IMR-90 (cell line): ENCODE data around the gene MGME1. TPM values are rescaled to one million over a fixed set of nuclear protein-coding genes. Genes with fewer than 3 reads are reported as not detected.

Source experiments
- ATAC-seq: fragments of 200-7000 bp; cut with Tn5 transposase; 2 replicates; pipeline ENCODE4 v1.9.1; 2020; ENCODE audit warnings: low read depth, mild to moderate bottlenecking, moderate library complexity
- BruUV-seq: library from RNA; stranded (reverse); fragments of 400-500 nt; replicated peaks from 2 replicates; lab custom pipeline; 2021; lab: Mats Ljungman, UMichigan
- CTCF ChIA-PET: fragments of 300-600 bp; formaldehyde crosslinking; extraction: SDS; loops from one replicate; lab custom pipeline; 2021; ENCODE audit warnings: antibody characterized with exemption; lab: Yijun Ruan, JAX
- POLR2A ChIA-PET: fragments of 300-600 bp; sonication (Branson Sonifier 250); formaldehyde crosslinking; loops from one replicate; lab custom pipeline; 2022; ENCODE audit warnings: antibody characterized with exemption; ENCODE audit not compliant: unreplicated experiment; lab: Charles Lee
- DNase-seq: peaks from one replicate; pipeline ENCODE4 v3.0.0; 2013
- H2AFZ ChIP-seq: replicated peaks from 2 replicates; pipeline ENCODE3; 2013; ENCODE audit warnings: low read length, mild to moderate bottlenecking; ENCODE audit not compliant: poor library complexity
- H2AK5ac ChIP-seq: 2 replicates; pipeline ENCODE4 v1.6.1; 2013; ENCODE audit warnings: low read depth, low read length, inconsistent platforms
- H2AK9ac ChIP-seq: replicated peaks from 2 replicates; pipeline ENCODE3; 2013; ENCODE audit warnings: mild to moderate bottlenecking, low read depth, low read length, moderate library complexity; ENCODE audit not compliant: poor library complexity
- H2BK120ac ChIP-seq: 2 replicates; pipeline ENCODE4 v1.6.1; 2013; ENCODE audit warnings: low read depth, low read length, inconsistent platforms
- H2BK15ac ChIP-seq: 3 replicates; pipeline ENCODE4 v1.6.1; 2013; ENCODE audit warnings: low read depth, low read length, inconsistent platforms
- H2BK20ac ChIP-seq: 2 replicates; pipeline ENCODE4 v1.6.1; 2013; ENCODE audit warnings: low read depth, mild to moderate bottlenecking, inconsistent platforms, low read length, moderate library complexity
- H2BK5ac ChIP-seq: 2 replicates; pipeline ENCODE4 v1.6.1; 2013; ENCODE audit warnings: mild to moderate bottlenecking, low read depth, low read length, inconsistent platforms; ENCODE audit not compliant: poor library complexity, severe bottlenecking
- H3K14ac ChIP-seq: replicated peaks from 2 replicates; pipeline ENCODE4 v1.6.1; 2013; ENCODE audit warnings: low read depth, low read length, inconsistent platforms
- H3K18ac ChIP-seq: 2 replicates; pipeline ENCODE4 v1.6.1; 2013; ENCODE audit warnings: low read depth, low read length, control low read depth
- H3K23ac ChIP-seq: 2 replicates; pipeline ENCODE4 v1.6.1; 2013; ENCODE audit warnings: low read depth, low read length, inconsistent platforms
- H3K27ac ChIP-seq: 2 replicates; pipeline ENCODE4 v1.5.1; 2013; ENCODE audit warnings: mild to moderate bottlenecking, control low read depth, low read length; ENCODE audit not compliant: insufficient read depth
- H3K27me3 ChIP-seq: 2 replicates; pipeline ENCODE4 v1.6.1; 2013; ENCODE audit warnings: low read length; ENCODE audit not compliant: control insufficient read depth, insufficient read depth
- H3K36me3 ChIP-seq: 2 replicates; pipeline ENCODE4 v1.6.1; 2013; ENCODE audit warnings: low read length, mixed read lengths; ENCODE audit not compliant: control insufficient read depth, insufficient read depth
- H3K4ac ChIP-seq: 2 replicates; pipeline ENCODE4 v1.6.1; 2013; ENCODE audit warnings: low read depth, low read length, inconsistent platforms
- H3K4me1 ChIP-seq: 2 replicates; pipeline ENCODE4 v1.6.1; 2013; ENCODE audit warnings: low read length, mixed read lengths; ENCODE audit not compliant: control insufficient read depth, insufficient read depth
- H3K4me2 ChIP-seq: 2 replicates; pipeline ENCODE4 v1.6.1; 2013; ENCODE audit warnings: low read depth, mild to moderate bottlenecking, control low read depth, low read length, moderate library complexity
- H3K4me3 ChIP-seq: 2 replicates; pipeline ENCODE4 v1.5.1; 2013; ENCODE audit warnings: low read depth, mild to moderate bottlenecking, control low read depth, low read length, moderate library complexity; ENCODE audit not compliant: insufficient read depth
- H3K56ac ChIP-seq: 2 replicates; pipeline ENCODE4 v1.6.1; 2013; ENCODE audit warnings: low read length, inconsistent platforms; ENCODE audit not compliant: insufficient read depth; ENCODE audit errors: extremely low read depth
- H3K79me1 ChIP-seq, 2 experiments: 2 replicates each; pipeline ENCODE4 v1.6.1; 2013; ENCODE audit warnings: low read length in 2 of 2, inconsistent platforms in 1 of 2, low read depth in 1 of 2
- H3K9ac ChIP-seq: 2 replicates; pipeline ENCODE4 v1.6.1; 2013; ENCODE audit warnings: low read depth, low read length, control low read depth
- H3K9me1 ChIP-seq: 2 replicates; pipeline ENCODE4 v1.6.1; 2013; ENCODE audit warnings: low read length, inconsistent platforms; ENCODE audit not compliant: insufficient read depth
- H3K9me3 ChIP-seq: 2 replicates; pipeline ENCODE4 v1.6.1; 2013; ENCODE audit warnings: low read length; ENCODE audit not compliant: control insufficient read depth, insufficient read depth
- H4K20me1 ChIP-seq: 2 replicates; pipeline ENCODE4 v1.6.1; 2013; ENCODE audit warnings: low read length, inconsistent platforms; ENCODE audit not compliant: insufficient read depth
- H4K5ac ChIP-seq: 2 replicates; pipeline ENCODE4 v1.6.1; 2013; ENCODE audit warnings: mild to moderate bottlenecking, low read depth, low read length, control low read depth
- H4K8ac ChIP-seq, 2 experiments: 2 replicates each; pipeline ENCODE4 v1.6.1; 2013; ENCODE audit warnings: low read depth in 2 of 2, low read length in 2 of 2, control low read depth in 1 of 2, inconsistent platforms in 1 of 2
- H4K91ac ChIP-seq: 2 replicates; pipeline ENCODE4 v1.6.1; 2013; ENCODE audit warnings: low read depth, low read length, inconsistent platforms; ENCODE audit not compliant: insufficient read depth
- BHLHE40 ChIP-seq: fragments of 150-350 bp; IDR thresholded peaks from 2 replicates; pipeline ENCODE4 v1.6.1; 2016; ENCODE audit warnings: mild to moderate bottlenecking, low read depth, low read length
- CEBPB ChIP-seq: IDR thresholded peaks from 2 replicates; pipeline ENCODE4 v1.6.1; 2012; ENCODE audit warnings: low read depth, low read length, improper control_type of control experiment
- CHD1 ChIP-seq: IDR thresholded peaks from 2 replicates; pipeline ENCODE4 v1.6.1; 2012; ENCODE audit warnings: low read depth, low read length, improper control_type of control experiment
- FOS ChIP-seq: fragments of 150-350 bp; IDR thresholded peaks from 2 replicates; pipeline ENCODE4 v1.6.1; 2016; ENCODE audit warnings: low read depth, low read length
- MAFK ChIP-seq: IDR thresholded peaks from 2 replicates; pipeline ENCODE4 v1.6.1; 2012; ENCODE audit warnings: low read depth, low read length, improper control_type of control experiment
- MAZ ChIP-seq: IDR thresholded peaks from 2 replicates; pipeline ENCODE4 v1.6.1; 2012; ENCODE audit warnings: low read depth, mild to moderate bottlenecking, low read length, improper control_type of control experiment, moderate library complexity, borderline replicate concordance
- MXI1 ChIP-seq: IDR thresholded peaks from 2 replicates; pipeline ENCODE4 v1.6.1; 2012; ENCODE audit warnings: low read depth, mild to moderate bottlenecking, low read length, moderate library complexity, borderline replicate concordance
- NFE2L2 ChIP-seq: fragments of 150-350 bp; IDR thresholded peaks from 2 replicates; pipeline ENCODE4 v1.6.1; 2016; ENCODE audit warnings: low read depth, mild to moderate bottlenecking, low read length
- POLR2A ChIP-seq: IDR thresholded peaks from 2 replicates; pipeline ENCODE4 v1.6.1; 2012; ENCODE audit warnings: mild to moderate bottlenecking, low read depth, low read length
- RCOR1 ChIP-seq: IDR thresholded peaks from 2 replicates; pipeline ENCODE4 v1.6.1; 2012; ENCODE audit warnings: mild to moderate bottlenecking, low read length, improper control_type of control experiment; ENCODE audit not compliant: insufficient replicate concordance
- SMC3 ChIP-seq: fragments of 150-350 bp; IDR thresholded peaks from 2 replicates; pipeline ENCODE4 v1.6.1; 2016; ENCODE audit warnings: low read depth, mild to moderate bottlenecking, antibody characterized with exemption, low read length, moderate library complexity
- USF2 ChIP-seq: fragments of 150-350 bp; IDR thresholded peaks from 2 replicates; pipeline ENCODE4 v1.6.1; 2017; ENCODE audit warnings: mild to moderate bottlenecking, antibody characterized with exemption, low read length, low read depth
- whole genome bisulfite sequencing, 2 experiments: methylation state at CpG; one replicate each; pipeline versions ENCODE4 v1.1.5 to v1.1.7; 2013; ENCODE audit warnings: missing lambda C conversion rate in 2 of 2; ENCODE audit not compliant: insufficient read length in 1 of 2; ENCODE audit errors: extremely low coverage in 2 of 2; 5-methylcytosine and 5-hydroxymethylcytosine counted together
- dilution Hi-C: fragments of 300-500 bp; cut with HindIII; formaldehyde crosslinking; loops from one replicate; pipeline ENCODE4 v1.14.3; 2018; ENCODE audit warnings: low sequenced_read_pairs; ENCODE audit not compliant: unreplicated experiment
- in situ Hi-C: fragments of 300-500 bp; cut with MboI; formaldehyde crosslinking; loops from 3 replicates; pipeline ENCODE4 v1.14.3; 2019; ENCODE audit warnings: low sequenced_read_pairs, inconsistent platforms, mixed read lengths
- intact Hi-C: fragments of 100-400 bp; cut with micrococcal nuclease; formaldehyde crosslinking; loops from 2 replicates; pipeline ENCODE4 v1.10.0; 2022
- polyA plus RNA-seq, 3 experiments: library from polyadenylated mRNA; depleted of rRNA; stranded (reverse); fragments of >200 nt; gene quantifications; 2 replicates each; pipeline ENCODE4 v1.2.3, GENCODE V29; 2012; ENCODE audit warnings: low replicate concordance in 1 of 3
- total RNA-seq: library from RNA; depleted of rRNA; stranded (reverse); fragments of >200 nt; gene quantifications from 2 replicates; pipeline ENCODE4 v1.2.3, GENCODE V29; 2012
- TF ChIP-seq, protein P1 (sequence below): fragments of 150-350 bp; IDR thresholded peaks from 2 replicates; pipeline ENCODE4 v1.6.1; 2016; ENCODE audit warnings: low read depth, mild to moderate bottlenecking, low read length, moderate library complexity, borderline replicate concordance

The MGME1 gene
- total and polyA plus RNA-seq, 2 of the 4 experiments (the other 2 are of a cell fraction): 7.2 to 9.3 TPM

GRCh38 chr20:17919149-17919548 lies 49.7 kb upstream of the MGME1 start:
- no peaks in the 10 kb centered on the region for H3K9me1 ChIP-seq
- 100% methylated on average over 2 of the region's 8 CpGs; no CpG with 5 or more reads in 1 of the 2 experiments for WGBS, 2 experiments
- DNase-seq (no peak), ATAC-seq (no peak)
- no peaks in the 10 kb centered on the region for H3K79me1 ChIP-seq
- H3K4me1 ChIP-seq: no peaks in the 10 kb centered on the region; the same call in 1 of the 2 replicates
- H2AFZ ChIP-seq: no peak overlapping the region
- no peak overlapping the region for H3K14ac ChIP-seq
- intact Hi-C loops: no loop called here
- no TSS peak for BruUV-seq
- no peak overlapping the region for H3K4ac ChIP-seq
- no peak overlapping the region for H4K5ac ChIP-seq
- H3K27ac ChIP-seq: no peak overlapping the region
- H3K4me2 ChIP-seq: no peak overlapping the region
- no peak overlapping the region for H2AK9ac ChIP-seq
- H3K4me3 ChIP-seq: no peak overlapping the region
- dilution Hi-C loops: no loop called here
- no peak overlapping the region for H2BK5ac ChIP-seq
- no peak overlapping the region for H2AK5ac ChIP-seq
- H2BK120ac ChIP-seq: no peak overlapping the region
- ChIA-PET CTCF (interaction anchor here (0.6 kb wide), 1 partner anchor 20 kb away, joined by 4 read pairs; no protein-coding TSS in a partner anchor), POLR2A (no interaction called here)
- H3K27me3 ChIP-seq: peaks cover 4% of the 10 kb centered on the region; the same call in 1 of the 2 replicates
- no peak overlapping the region for H4K91ac ChIP-seq
- no peaks in the 10 kb centered on the region for H4K20me1 ChIP-seq
- H2BK20ac ChIP-seq: no peak overlapping the region
- H4K8ac ChIP-seq: no peak overlapping the region
- no peak overlapping the region for H3K9ac ChIP-seq
- TF ChIP-seq CEBPB (no peak), NFE2L2 (no peak), MAZ (no peak), RCOR1 (no peak), FOS (no peak), MAFK (no peak), USF2 (no peak), CHD1 (no peak), POLR2A (no peak), BHLHE40 (no peak), SMC3 (no peak), MXI1 (no peak)
- TF ChIP-seq, protein P1, sequence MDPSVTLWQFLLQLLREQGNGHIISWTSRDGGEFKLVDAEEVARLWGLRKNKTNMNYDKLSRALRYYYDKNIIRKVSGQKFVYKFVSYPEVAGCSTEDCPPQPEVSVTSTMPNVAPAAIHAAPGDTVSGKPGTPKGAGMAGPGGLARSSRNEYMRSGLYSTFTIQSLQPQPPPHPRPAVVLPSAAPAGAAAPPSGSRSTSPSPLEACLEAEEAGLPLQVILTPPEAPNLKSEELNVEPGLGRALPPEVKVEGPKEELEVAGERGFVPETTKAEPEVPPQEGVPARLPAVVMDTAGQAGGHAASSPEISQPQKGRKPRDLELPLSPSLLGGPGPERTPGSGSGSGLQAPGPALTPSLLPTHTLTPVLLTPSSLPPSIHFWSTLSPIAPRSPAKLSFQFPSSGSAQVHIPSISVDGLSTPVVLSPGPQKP: no peak
- H3K9me3 ChIP-seq: no peaks in the 10 kb centered on the region
- in situ Hi-C loops: no loop called here
- H3K56ac ChIP-seq: no peak overlapping the region
- H3K18ac ChIP-seq: no peak overlapping the region
- H3K36me3 ChIP-seq: no peaks in the 10 kb centered on the region
- H2BK15ac ChIP-seq: no peak overlapping the region
- no peak overlapping the region for H3K23ac ChIP-seq
